NB4 (cell line): ENCODE results near the gene GMDS.

ENCODE experiments used
- CTCF ChIP-seq: IDR thresholded peaks from one replicate; pipeline ENCODE4 v1.5.1; 2012; ENCODE audit warnings: low read depth, low read length
- MYC ChIP-seq: IDR thresholded peaks from 2 replicates; pipeline ENCODE4 v1.6.1; 2011; ENCODE audit warnings: low read depth, low read length
- POLR2A ChIP-seq: IDR thresholded peaks from 2 replicates; pipeline ENCODE4 v1.6.1; 2011; ENCODE audit warnings: mild to moderate bottlenecking; ENCODE audit not compliant: insufficient read length; ENCODE audit errors: extremely low read depth
- TF ChIP-seq, protein P1 (sequence below): IDR thresholded peaks from 2 replicates; pipeline ENCODE4 v1.6.1; 2011; ENCODE audit warnings: low read depth, low read length

DNA sequence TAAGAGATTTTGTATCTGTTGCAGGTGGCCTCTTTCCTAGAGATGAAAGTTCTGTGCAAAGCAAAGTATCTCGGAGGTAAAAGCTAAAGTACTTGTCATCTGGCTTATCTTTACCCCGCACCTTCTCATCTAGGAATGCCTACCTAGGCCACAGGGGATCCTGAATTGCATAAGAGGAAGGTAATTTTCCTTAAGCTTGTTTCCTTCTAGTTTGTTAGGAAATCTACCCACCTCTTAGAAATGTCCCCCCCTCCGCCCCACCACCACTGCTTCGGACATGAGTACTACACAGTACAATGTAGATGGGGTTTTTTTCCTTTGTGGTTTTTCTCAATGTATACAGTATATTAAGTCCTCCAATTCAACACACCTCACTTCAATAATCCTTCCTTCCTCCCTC is 614.2 kb downstream of the GMDS start:
- no peak for TF ChIP-seq CTCF
- no peak for TF ChIP-seq POLR2A
- TF ChIP-seq, protein P1, sequence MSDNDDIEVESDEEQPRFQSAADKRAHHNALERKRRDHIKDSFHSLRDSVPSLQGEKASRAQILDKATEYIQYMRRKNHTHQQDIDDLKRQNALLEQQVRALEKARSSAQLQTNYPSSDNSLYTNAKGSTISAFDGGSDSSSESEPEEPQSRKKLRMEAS: no peak
- no peak for TF ChIP-seq MYC
